DMS114 treated with DMSO at 0.1 percent for 48 hours (cell line): ENCODE results near the gene RGS7.
"Not testable (repeated sequence)": the region's sequence is repeated elsewhere in the genome, so short reads cannot be mapped to it uniquely, and the experiment has no call there.

ENCODE experiments used
- DNase-seq: peaks from one replicate; lab custom pipeline; 2025; ENCODE audit not compliant: unreplicated experiment; lab: John Stamatoyannopoulos, UW

The RGS7 gene

DNA sequence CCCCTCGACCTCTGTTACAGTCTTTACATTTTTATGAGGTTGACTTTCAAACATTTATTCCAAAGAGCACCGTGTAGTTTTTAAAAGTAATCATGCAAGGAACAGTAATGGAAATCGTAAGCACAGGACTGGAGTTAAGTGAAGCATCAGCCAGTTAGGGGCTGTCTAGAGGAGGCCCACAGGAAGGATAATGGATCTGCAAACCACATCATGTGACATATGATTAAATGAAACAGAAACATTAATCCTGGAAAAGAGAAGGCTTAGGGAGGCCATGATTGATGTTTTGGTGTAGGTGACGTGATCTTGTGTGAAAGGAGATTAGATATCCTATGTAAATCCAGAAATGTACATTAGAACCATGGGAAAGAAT lies 25.0 kb downstream of the RGS7 start:
- no peak for DNase-seq

GRCh38 chr1:241331328-241332036 lies 25.5 kb downstream of the RGS7 start:
- no peak for DNase-seq

DNA sequence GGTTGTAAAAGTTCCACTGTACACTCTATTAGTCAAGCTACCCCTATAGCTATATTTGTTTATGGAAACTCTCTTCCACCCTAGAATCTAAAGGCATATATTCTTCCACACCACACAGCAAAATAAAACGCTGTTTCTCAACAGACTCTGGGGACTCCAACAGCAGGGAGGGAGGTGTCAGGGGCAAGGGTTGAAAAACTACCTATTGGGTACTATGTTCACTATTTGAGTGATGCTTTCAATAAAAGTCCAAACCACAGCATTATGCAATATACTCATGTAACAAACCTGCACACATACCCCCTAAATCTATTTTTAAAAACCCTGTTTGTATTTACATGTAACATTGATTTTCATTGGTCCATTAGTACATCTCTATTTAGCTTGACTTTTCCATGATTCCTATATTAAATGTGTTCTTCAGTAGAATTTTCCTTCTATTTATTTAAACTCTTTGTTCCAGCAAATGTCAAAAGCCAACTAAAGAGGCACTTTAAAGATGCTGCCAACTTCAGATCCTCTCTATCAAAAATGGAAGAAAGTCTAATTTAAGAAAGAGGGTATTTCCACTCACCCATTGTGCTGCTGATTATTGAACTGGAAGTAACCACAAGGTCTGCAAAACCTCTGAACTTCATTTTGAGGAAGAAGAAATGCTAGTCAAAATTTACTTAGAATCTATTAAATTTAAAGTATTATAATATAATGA lies 26.2 kb downstream of the RGS7 start:
- no peak for DNase-seq

GRCh38 chr1:241325456-241325855 lies 31.5 kb downstream of the RGS7 start:
- DNase-seq: no peak

DNA sequence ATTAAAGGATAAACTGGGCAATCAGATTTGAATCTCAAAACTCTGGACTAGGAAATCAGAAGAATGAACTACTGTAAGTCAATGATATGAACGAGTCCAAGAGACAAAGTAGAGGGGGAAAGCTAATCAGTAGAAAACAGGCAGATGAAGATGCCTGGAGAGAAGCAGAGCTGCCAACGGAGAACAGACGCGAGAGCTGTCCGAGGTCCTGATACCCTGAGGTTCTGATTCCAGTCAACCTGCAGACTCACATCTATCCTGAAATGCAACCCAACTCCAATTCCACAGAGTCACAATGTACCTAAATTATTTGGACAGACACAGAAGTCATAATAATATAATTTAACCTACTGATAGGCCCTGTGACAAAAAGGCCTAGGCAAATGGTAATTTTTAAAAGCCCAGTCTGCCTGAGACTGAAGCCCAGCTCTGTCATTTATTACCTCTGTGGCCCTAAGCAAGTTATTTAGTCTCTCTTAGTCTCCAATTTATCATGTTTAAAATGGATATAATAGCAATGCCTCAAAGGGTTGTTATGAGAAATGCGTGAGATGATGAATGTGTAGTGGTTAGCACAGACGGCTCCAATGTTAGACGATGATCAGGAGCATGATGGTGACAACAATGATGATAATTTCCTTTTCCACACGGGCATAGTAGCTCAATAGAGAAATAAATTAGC lies 33.4 kb downstream of the RGS7 start:
- no peak for DNase-seq

GRCh38 chr1:241317676-241318075 lies 39.3 kb downstream of the RGS7 start:
- no peak for DNase-seq

GRCh38 chr1:241316372-241316771 lies 40.6 kb downstream of the RGS7 start:
- DNase-seq: no peak

DNA sequence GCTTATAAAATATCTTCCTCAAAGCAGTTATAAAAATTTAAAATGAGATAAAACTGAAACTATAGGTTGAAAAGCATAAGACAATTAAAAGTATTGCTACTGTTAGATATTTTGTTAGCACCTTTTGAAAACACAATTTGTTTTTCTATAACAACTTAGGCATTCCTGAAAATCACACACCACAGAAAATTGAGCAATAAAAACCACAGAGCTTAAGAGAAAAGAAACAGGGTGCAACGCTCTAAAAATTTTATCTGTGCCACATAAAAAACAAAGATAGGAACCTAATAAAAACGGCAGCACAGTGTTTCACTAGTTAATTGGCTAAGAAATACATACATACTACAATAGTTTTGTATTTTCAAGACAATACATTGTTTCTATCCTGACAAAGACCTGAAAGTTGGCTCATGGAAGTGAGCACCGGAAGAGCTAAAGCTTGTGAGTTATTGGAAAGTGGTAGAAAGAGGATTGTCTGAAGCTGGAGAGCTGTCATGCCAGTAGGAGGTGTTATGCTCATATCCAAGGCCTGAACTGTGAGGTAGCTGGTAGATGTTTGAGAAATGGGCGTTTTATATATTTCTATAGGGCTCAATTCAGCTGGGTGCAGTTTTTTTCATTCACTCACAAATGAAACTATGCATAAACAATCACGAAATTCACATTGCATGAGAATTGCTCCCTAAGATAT lies 45.8 kb downstream of the RGS7 start:
- no peak for DNase-seq

DNA sequence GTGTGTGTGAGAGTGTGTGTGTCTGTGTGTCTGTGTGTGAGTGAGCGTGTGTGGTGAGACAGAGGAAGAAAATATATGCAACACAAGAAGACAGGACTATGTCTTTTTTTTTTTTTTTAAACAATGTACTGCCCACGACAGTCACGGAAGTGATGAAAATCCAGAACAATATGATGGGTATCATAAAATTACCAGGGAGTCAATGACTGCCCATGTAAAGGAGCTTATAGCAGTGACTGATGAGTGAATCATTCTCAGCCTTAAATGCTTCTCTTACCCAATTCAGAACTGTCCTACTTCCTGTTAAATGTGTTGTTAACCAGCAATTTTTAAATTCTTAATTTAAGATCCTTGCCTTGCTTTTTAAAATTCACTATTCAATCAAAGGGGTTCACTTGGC lies 46.6 kb downstream of the RGS7 start:
- DNase-seq: no peak

DNA sequence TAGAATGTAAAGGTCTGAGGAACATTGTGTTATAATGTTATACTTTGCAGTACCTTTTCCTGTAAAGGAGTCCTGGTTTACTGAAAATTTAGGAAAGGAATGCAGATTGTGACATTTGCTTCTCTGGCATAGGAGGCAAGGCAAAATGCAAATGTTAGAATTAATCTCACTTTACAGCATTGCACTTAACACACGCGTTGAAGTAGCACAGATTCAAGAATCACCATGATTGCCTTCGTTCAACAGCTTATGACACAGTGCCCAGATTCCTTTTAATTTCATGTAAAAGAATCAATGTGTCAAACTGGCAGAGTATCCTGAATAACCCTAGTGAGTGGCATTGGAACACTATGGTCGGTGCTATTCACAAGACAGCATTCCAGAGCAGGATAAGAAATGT lies 47.4 kb downstream of the RGS7 start:
- no peak for DNase-seq

- no peak for DNase-seq
These were observed 48.5 kb downstream of the RGS7 start for GRCh38 chr1:241308471-241308870.

DNA sequence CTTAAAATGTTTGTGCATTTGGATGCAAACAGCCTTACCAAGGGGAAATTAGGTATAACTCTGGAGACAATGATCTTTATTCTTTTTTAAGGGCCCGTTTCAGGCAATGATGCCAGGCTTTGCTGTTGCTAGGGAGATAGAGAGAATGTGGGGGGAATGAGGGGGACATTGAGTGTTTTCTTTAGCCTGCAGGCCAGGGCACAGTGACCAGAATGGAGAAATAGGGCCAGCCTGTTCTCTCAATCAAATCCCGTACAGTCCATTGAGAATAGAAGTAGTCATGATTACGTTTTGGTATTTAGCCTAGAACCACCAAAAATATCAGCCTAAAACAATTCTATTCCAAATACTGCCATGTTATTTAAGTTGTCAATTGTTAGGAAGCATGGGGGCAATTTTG lies 49.0 kb downstream of the RGS7 start:
- no peak for DNase-seq

- no peak for DNase-seq
These were observed 50.7 kb downstream of the RGS7 start for GRCh38 chr1:241306125-241306790.

DNA sequence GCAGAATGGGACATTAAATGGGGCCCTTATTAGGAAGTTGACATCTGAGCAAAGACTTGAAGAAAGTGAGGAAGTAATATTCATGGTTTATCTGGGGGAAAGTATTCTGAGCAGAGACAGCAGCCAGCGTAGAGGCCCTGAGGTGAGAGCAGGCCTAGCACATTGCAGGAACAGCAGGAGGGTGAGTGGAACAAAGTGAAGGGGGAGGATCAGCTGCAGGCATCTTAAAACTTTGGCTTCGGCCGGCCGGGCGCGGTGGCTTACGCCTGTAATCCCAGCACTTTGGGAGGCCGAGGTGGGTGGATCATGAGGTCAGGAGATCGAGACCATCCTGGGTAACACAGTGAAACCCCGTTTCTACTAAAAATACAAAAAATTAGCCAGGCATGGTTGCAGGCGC lies 55.0 kb downstream of the RGS7 start:
- DNase-seq: not testable (repeated sequence)

- DNase-seq: no peak
These were observed 57.7 kb downstream of the RGS7 start for GRCh38 chr1:241299347-241299746.

- DNase-seq: no peak
These were observed 64.0 kb downstream of the RGS7 start for GRCh38 chr1:241292973-241293372.

DNA sequence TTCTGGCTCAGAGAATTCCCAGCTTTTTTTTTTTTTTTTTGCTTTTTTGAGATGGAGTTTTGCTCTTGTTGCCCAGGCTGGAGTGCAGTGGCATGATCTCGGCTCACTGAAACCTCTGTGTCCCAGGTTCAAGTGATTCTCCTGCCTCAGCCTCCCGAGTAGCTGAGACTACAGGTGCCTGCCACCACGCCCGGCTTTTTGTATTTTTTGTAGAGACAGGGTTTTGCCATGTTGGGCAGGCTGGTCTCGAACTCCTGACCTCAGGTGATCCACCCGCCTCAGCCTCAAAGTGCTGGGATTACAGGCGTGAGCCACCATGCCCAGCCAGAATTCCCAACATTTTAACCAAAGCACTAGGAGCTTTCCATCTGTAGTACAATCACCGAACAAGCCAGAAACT lies 65.5 kb downstream of the RGS7 start:
- DNase-seq: not testable (repeated sequence)

GRCh38 chr1:241286486-241286885 lies 70.5 kb downstream of the RGS7 start:
- no peak for DNase-seq

DNA sequence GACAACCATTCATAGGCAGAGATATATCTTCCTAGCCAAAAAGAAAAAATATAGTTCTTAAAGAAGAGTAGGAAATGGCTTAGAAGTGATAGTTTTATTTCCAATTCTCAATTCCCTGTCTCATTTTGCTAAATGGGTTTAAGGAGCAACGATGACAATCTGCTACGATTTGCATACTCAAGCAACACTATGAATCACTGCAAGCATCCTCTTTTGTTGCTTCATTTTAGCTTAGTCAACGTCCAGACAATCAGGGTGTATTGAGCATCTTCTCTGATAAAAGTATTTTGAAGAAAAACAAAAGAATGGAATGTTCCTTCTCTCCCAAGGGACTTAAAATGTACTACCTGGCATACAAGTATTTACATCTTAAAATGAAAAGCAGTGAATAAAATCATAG lies 80.6 kb downstream of the RGS7 start:
- DNase-seq: no peak

GRCh38 chr1:241275981-241276380 lies 81.0 kb downstream of the RGS7 start:
- no peak for DNase-seq

GRCh38 chr1:241275226-241275625 lies 81.8 kb downstream of the RGS7 start:
- DNase-seq: no peak
